HG03558 (cell line): ENCODE results near the gene PRR16.

ENCODE experiments used
- ATAC-seq: cut with Tn5 transposase; IDR thresholded peaks from one replicate; pipeline ENCODE4 v1.9.1; 2021; ENCODE audit warnings: moderate number of reproducible peaks; ENCODE audit not compliant: unreplicated experiment; ENCODE audit errors: extremely low read depth

Gene PRR16

GRCh38 chr5:120555345-120555744, 91.2 kb downstream of the PRR16 start:
- no peak for ATAC-seq

- ATAC-seq, result no peak
These were observed 99.9 kb downstream of the PRR16 start for GRCh38 chr5:120564013-120564412.

- ATAC-seq, result no peak
These were observed 103.0 kb downstream of the PRR16 start for GRCh38 chr5:120567066-120567465.

- no peak for ATAC-seq
These were observed 103.8 kb downstream of the PRR16 start for GRCh38 chr5:120567921-120568320.

- no peak for ATAC-seq
These were observed 104.6 kb downstream of the PRR16 start for GRCh38 chr5:120568711-120569110.

- ATAC-seq, result no peak
These were observed 112.5 kb downstream of the PRR16 start for GRCh38 chr5:120576588-120576987.

GRCh38 chr5:120582635-120583034, 118.5 kb downstream of the PRR16 start:
- ATAC-seq, result no peak

GRCh38 chr5:120586646-120587045, 122.5 kb downstream of the PRR16 start:
- no peak for ATAC-seq

GRCh38 chr5:120591911-120592310, 127.8 kb downstream of the PRR16 start:
- no peak for ATAC-seq

GRCh38 chr5:120599576-120599975, 135.5 kb downstream of the PRR16 start:
- ATAC-seq, result no peak

GRCh38 chr5:120600639-120601038, 136.5 kb downstream of the PRR16 start:
- no peak for ATAC-seq

GRCh38 chr5:120602033-120602432, 137.9 kb downstream of the PRR16 start:
- no peak for ATAC-seq

GRCh38 chr5:120604884-120605283, 140.8 kb downstream of the PRR16 start:
- ATAC-seq, result no peak

GRCh38 chr5:120605325-120606079, 141.4 kb downstream of the PRR16 start:
- no peak for ATAC-seq

- ATAC-seq, result no peak
These were observed 145.5 kb downstream of the PRR16 start for GRCh38 chr5:120609570-120609969.

- no peak for ATAC-seq
These were observed 146.0 kb downstream of the PRR16 start for GRCh38 chr5:120610145-120610544.

- ATAC-seq, result no peak
These were observed 149.6 kb downstream of the PRR16 start for GRCh38 chr5:120613729-120614128.

- ATAC-seq, result no peak
These were observed 150.6 kb downstream of the PRR16 start for GRCh38 chr5:120614531-120615180.

- ATAC-seq, result no peak
These were observed 152.0 kb downstream of the PRR16 start for GRCh38 chr5:120615967-120616645.

GRCh38 chr5:120621339-120621738, 157.2 kb downstream of the PRR16 start:
- no peak for ATAC-seq

GRCh38 chr5:120624021-120624563, 160.0 kb downstream of the PRR16 start:
- ATAC-seq, result no peak
